Measurements from ENCODE around the gene CRLF1. TPM values are rescaled to one million over a fixed set of nuclear protein-coding genes. Genes with fewer than 3 reads are reported as not detected.

CRLF1 gene, protein sequence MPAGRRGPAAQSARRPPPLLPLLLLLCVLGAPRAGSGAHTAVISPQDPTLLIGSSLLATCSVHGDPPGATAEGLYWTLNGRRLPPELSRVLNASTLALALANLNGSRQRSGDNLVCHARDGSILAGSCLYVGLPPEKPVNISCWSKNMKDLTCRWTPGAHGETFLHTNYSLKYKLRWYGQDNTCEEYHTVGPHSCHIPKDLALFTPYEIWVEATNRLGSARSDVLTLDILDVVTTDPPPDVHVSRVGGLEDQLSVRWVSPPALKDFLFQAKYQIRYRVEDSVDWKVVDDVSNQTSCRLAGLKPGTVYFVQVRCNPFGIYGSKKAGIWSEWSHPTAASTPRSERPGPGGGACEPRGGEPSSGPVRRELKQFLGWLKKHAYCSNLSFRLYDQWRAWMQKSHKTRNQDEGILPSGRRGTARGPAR
- 1 to 10 TPM; 4.5 to 4.8 (median 4.7) TPM for polyA plus RNA-seq (ENCODE audit: insufficient read length in 3 of 3)
- long read RNA-seq, donor 1 = 0 reads
- long read RNA-seq, donor 2, partial matches to known transcripts = 69 of 198 reads
- long read RNA-seq, donor 2, other reads (novel, unspliced or antisense) = 128 of 198 reads
- long read RNA-seq, donor 3, partial matches to known transcripts = 50 of 113 reads
- long read RNA-seq, donor 3, other reads (novel, unspliced or antisense) = 63 of 113 reads
- long read RNA-seq, donor 4, partial matches to known transcripts = 649 of 2,057 reads
- long read RNA-seq, donor 4, other reads (novel, unspliced or antisense) = 1,408 of 2,057 reads
- long read RNA-seq, donor 5, partial matches to known transcripts = 0 of 1 reads
- long read RNA-seq, donor 5, other reads (novel, unspliced or antisense) = 0 of 1 reads
- long read RNA-seq, donor 6 = 0 reads
- long read RNA-seq, donor 7, partial matches to known transcripts = 109 of 147 reads
- long read RNA-seq, donor 7, other reads (novel, unspliced or antisense) = 38 of 147 reads
- long read RNA-seq, donor 8 = 0 reads
- long read RNA-seq, donor 9, partial matches to known transcripts = 123 of 219 reads
- long read RNA-seq, donor 9, other reads (novel, unspliced or antisense) = 96 of 219 reads
- long read RNA-seq, donor 10, partial matches to known transcripts = 5 of 5 reads
- long read RNA-seq, donor 10, other reads (novel, unspliced or antisense) = 0 of 5 reads
- long read RNA-seq, donor 11, partial matches to known transcripts = 0 of 1 reads
- long read RNA-seq, donor 11, other reads (novel, unspliced or antisense) = 0 of 1 reads
- long read RNA-seq, donor 12, partial matches to known transcripts = 8 of 8 reads
- long read RNA-seq, donor 12, other reads (novel, unspliced or antisense) = 0 of 8 reads
- long read RNA-seq, donor 13 = 0 reads
- long read RNA-seq, donor 14 = 0 reads
- long read RNA-seq, donor 15 = 0 reads
- long read RNA-seq, donor 16 = 0 reads

DNA sequence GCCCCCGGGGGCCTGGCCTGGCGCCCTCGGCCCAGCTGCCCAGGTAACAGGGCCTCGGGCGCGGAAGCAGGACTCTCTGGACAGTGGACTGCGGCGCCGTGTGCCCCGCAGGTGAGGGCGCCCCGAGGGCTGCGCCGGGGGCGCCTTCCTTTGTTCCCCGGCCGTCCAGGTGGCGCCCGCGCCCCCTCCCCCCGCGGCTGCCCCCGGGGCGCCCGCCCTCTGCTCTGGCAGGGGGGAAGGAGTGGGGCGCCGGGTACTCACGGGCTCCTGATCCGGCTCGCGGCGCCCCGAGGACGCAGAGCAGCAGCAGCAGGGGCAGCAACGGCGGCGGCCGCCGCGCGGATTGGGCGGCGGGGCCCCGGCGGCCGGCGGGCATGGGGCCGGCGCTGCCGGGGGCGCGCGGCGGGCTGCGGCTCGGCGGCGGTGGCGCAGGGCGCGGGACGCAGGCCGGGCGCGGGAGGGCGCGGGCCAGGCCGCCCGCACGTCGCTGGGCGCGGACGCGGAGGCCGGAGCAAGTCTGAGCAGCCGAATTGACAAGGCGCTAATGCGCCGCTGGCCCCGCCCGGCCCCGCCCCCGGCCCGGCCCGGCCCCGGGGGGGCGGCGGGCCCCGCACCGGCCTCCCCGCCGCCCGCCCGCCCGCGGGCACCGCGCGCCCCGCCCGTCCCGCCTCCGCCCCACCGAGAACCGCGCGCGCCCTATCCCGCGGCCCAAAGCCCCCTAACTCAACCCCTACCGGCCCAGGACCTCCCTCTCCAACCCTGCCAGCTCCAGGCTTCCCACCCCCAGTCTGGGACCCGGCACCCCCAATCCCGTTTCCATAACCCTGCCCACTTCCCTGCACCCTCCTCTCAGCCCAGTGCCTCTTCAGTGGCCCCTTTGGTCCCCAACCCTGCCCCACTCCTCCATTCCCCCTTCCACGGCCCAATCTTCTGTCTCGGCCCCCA, at the start of gene CRLF1:
Gene CRLF1, minus strand, starts transcription at position 519 of the 945 bp plus-strand sequence. Its CDS starts 143 bp downstream, at position 376.
- DNase-seq = no peak

DNA sequence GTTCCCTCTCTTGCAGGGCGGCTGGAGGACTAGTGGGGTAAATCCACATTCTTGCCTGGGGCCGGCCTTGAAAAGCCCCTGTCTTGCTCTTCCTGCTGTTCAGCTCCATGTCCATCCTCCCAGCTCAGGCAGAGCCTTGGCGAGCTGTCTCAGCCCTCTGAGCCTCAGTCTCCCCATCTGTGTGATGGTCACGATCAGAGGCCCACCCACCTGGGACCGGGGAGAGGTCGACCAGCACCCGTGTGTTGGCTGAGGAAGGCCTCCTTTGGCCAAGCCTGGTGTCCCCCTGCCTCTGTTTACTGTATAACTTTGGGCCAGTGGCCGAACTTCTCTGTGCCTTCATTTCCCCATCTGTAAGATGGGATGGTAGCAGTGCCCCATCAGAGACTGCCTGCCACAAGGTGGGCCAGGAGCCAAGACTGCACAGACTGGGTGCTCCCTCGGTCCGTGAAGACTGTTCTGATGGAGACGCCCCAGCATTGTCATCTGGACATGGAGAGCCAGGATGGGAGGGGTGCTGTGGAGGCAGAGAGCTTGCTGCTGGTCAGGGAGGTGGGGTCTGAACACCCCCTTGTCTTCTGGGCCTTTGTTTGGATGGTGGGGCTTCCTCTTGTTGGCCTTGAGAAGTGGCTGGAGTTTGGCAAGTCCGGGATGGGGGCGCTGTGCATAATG, 48.7 kb upstream of the CRLF1 start:
- no peak for DNase-seq

DNA sequence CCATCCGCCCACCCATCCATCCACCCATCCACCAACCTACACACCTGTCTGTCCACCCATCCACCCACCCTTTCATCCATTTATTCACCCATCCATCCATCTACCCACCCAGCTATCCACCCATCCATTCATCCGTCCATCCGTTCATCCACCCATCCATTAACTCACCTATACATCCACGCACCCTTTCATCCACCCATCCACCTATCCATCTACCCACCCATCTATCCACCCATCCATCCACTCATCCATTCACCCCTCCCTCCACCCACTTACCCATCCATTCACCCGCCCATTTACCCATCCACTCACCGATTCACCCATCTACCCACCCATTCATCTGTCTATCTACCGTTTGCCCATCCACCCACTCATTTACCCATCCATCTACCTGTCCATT, 47.9 kb upstream of the CRLF1 start:
- DNase-seq = no peak

DNA sequence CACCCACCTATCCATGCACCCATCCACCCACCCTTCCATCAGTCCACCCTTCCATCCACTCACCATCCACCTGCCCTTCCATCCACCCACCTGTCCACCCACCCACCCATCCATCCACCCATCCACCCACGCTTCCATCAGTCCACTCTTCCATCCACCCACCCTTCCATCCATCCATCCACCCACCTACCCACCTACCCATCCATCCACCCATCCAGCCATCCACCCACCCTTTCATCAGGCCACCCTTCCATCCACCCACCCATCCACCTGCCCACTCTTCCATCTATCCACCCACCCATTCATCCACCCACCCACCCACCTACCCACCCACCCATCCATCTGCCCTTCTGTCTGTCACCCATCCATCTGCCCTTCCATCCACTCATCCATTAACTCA, 47.3 kb upstream of the CRLF1 start:
- DNase-seq = no peak

DNA sequence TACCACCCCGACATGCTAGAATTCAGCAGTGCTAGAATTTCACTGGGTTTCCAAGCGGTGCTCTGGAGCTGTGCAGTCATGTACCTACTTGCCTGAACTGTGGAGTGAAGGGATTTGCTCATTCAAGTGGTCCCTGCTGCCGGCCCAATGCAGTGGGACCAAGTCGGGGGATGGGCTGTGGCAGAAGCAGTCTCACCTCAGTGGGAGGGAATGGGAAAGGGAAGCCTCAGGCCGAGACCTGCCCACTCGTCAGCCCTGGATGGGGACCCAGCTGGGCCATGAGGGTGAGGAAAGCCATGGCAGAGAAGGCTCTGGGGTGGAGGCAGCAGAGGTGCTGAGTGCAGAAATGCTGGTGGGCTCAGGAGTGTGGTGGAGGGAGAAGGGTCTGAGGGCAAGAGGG, 45.1 kb upstream of the CRLF1 start:
- no peak for DNase-seq

DNA sequence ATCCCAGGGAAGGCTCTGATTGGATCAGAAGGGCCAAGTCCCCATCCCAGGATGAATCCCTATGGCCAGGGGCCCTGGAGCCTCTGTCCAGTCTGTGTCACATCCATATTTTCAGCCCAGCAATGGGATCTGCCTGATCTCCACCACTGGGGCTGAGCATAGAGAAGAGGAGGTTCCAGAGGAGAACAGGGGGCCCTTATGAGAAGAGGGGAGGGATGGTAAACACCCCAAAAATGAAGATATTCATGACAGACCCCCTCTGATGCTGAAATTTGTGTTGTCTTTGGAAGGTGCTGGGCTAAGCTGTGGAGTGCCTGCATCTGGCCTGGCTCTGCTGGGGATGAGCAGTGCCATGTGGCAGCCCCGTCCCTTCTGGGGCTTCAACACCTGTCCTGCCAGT, 44.7 kb upstream of the CRLF1 start:
- no peak for DNase-seq

DNA sequence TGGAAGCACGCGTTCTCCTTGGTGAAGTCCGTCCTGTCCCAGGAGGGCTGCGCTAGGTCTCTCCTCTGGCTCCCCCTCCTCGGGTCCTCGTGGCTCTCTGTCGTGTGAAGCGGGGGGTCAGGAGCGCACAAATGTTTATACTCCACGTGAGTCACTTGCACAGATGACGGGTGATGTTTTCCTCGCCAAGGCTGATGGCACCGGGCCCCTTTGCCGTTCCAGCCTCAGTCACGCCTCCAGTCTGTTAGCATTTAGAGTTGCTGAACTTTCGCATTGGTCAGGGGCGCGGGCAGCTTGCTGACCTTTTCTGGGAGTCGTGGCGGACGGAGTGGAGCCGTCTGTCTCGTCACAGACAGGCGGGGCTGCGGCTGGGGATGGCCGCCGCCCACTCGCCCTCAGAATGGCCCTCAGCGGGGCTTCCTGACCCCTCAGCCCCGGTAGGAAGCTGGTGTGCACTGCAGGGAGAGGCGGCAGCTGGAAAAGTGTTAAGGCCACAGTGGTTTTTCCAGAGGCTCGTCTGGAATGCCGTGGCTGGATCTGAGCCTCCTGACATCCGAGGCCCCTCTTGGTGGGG, 44.0 kb upstream of the CRLF1 start:
- no peak for DNase-seq

DNA sequence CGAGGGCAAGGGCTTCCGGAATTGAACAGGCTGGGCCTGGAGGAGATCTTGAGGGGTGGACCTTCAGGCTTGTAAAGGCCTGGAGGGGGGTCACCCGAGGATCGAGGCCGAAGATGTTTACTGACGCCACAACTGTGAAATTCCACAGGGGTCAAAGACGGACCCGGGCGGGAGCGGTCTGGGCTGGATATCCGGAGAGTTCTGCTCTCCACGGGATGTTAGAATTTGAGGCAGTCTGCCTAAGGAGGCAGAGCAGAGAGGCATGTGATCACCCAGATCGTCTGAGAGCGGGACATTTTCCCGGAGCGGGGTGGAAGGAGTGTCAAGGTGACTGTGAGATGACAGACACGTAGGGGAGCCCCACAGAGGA, 43.4 kb upstream of the CRLF1 start:
- no peak for DNase-seq

DNA sequence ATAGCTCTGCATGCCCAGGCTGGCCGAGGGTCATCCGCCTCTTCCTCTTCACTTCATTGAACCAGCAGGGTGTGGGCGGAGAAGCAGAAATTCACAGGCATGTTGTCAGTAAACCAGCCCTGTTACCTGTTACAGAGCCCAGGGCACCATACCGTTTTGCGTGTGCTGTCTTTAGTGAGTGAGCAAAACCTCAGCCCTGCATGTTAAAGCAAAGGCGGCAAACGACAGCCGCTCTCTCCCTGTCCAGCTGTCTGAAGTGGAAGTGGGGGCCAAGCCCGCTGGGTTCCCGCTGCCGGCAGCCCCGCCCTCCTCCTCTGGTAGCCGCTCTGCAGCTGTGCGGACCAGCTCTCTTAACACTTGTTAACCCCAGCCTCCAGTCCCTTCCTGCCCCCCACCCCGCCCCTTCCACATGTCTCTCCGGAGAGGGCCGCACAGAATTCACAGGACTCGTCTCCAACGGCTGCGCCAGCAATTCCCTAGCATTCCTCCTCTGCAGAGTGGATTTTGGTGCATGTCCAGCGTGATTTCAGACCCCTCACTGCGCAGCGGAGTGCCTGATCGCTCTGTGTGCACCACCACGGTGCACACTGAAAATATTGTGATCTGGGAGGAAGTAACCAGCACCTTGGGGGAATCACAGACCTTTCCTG, 42.9 kb upstream of the CRLF1 start:
- DNase-seq = no peak

DNA sequence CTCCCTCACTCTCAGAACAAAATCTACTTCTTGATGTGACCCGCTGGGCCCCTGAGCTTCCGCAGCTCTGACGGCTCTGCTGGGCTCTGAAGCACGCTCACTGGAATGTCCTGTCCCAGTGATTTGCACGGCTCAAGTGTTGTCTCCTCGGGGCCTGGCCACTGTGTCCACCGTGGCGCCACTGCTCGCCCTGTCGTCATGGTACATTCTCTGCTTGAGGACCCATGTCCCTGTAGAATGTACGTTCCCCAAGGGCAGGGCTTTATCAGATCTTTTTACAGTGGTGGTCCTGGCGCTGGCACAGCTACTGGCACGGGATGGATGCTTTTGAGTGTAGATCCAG, 42.3 kb upstream of the CRLF1 start:
- DNase-seq = no peak

DNA sequence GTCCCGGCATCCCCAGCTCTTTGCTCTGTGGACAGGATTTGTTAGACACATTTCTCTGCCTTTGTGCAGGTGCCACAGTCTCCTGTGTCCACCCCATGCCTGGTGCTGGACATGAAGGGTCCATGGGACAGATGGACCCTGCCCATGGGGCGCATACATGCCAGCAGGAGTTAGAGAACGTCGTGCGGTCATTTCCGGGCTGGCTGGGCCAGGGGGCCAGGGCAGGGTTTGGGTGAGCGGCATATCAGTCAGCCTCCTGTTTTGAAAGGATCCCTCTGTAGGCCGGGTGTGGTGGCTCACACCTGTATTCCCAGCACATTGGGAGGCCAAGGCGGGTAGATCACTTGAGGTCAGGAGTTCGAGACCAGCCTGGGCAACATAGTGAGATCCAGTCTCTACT, 41.2 kb upstream of the CRLF1 start:
- DNase-seq = no peak

DNA sequence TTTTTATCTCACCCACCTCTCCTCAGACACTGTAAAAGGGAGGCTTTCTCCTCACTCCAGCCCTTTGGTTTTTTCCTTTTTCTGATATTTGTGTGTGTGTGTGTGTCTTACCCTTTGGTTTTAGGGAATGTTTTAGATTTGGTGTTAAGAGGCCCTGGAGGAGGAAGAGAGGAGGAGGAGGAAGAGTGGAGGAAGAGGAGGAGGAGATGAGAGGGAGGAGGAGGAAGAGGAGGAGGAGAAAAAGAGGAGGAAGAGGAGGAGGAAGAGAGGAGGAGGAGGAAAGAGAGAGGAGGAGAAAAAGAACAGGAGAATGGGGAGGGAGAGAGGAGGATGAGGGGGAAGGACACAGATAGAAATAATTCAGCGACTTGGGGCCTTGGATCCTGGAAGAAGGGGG, 40.8 kb upstream of the CRLF1 start:
- no peak for DNase-seq

DNA sequence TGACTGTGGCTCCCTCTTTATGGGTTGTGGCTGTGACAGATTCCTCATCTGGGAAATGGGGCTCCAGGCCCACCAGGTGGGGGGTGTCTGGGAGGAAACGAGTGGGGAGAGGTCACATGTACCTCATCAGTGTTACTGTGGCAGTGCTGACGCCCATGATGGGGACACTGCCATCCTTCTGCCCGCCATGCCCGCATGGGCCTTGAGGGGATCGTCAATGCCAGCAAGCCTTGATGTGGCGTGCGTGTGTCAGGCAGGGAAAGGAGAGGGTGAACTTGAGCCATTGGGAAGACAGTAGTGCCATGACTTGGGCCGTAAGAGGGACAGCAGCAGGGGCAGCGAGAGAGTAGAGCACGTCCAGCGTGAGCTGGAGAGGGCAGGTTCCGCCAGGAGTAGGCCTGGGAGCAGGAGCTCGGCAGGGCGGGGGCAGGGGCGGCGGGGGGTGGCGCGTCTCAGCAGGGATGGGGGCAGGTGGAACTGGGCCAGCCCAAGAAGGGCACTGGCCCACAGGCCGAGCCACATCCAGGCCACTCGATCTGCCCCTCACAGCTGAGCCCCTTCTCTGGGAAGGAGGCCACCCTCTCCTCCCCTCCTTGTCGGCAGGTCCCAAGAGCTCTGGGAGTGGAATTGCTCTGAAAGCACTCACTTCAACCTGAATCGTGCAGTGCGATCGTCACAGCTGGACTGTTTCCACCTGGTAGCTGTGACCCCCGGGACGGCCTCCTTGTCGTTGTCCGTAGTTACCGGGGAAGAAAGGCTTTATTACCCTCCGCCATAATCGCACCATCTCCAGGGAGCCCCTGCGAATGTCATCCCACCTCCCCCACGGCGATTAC, 40.2 kb upstream of the CRLF1 start:
- DNase-seq = no peak

DNA sequence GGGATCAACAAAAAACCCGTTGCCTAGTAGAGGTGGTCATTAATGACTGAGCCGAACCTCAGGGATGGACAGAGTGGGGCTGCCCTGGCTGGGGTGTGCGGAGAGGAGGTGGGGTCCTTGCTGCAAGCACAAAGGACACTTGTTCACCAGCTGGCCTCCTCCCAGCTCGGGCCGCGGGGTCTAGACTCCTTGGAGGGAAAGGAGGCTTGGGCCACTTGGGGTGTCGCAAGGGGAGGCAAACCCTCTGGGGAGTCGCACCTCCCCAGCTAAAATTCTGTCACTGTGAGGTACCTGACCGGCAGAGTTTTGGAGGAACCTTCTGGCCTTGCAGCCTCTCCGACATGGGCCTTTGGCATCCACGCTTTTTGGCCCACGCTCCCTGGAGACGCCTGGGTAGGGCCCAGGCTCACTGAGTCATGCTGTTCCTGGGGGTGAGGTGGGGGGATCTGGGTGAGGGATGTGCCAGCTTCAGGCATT, 38.5 kb upstream of the CRLF1 start:
- no peak for DNase-seq

DNA sequence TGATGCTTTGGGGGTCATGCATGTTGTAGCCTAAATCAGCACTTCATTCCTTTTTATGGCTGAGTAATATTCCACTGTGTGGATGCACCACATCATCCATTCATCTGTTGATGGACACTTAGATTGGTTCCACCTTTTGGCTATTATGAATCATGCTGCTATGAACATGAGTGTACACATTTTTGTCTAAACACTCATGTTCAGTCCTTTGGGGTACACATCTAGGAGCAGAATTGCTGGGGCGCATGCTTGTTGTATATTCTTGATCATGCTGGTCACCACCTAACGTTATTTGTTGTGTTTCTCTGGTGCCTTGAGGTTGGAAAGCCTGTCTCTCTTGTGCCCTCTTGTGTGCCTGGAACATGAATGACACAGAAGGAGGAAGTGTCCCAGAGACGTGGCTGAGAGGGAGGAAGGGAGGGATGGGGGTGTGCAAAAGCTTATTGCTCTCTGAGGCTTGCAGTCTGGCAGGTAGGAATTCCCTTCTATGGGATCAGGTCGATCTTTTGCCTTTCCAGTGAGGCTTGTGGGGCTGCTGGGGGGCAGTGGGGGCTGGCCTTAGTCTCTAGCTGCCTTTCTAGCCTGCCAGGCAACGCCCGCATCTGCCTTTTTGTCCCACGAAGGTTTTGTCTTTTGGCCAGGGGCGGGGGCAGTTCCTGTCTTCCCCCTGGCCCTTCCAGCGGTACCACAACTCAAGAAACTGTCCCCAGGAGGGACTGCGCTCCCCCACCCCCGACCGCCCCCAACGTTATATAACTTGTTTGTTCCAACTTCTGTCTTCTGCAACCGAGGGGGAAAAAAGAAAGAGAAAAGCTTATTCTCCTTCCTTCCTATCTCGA, 37.8 kb upstream of the CRLF1 start:
- no peak for DNase-seq

DNA sequence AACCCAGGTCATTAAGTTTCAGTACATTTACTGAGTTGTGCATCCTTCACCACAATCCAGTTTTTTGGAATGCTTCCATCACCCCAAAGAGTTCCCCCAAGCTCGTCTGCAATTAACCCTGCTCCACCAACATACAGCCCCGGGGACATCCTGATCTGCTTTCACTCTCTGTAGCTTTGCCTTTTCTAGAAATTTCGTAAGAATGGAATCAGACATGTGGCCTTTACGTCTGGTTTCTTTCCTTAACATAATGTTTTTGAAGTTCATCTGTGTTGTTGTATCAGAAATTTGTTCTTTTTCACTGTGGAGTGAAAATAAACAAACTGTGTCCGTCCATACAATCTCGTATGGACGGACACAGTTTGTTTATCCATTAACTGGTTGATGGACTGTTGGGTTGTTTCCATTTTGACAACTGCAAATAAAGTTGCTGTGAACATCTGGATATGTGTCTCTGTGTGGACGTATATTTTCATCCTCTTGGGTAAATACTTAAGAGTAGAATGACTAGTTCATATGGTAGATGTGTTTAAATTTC, 33.2 kb upstream of the CRLF1 start:
- no peak for DNase-seq
